ENCODE measurements around the gene FOXE1. TPM values are rescaled to one million over a fixed set of nuclear protein-coding genes. Genes with fewer than 3 reads are reported as not detected.

The FOXE1 gene
- total RNA-seq, 1 donor from 2014 or later, result 0.07 TPM

GRCh38 chr9:97864396-97864795 lies 11.4 kb downstream of the FOXE1 start:
- intact Hi-C loops (cut with micrococcal nuclease), result no loop called here

- intact Hi-C loops (cut with micrococcal nuclease), result no loop called here
Observed at GRCh38 chr9:97866300-97866699, 13.3 kb downstream of the FOXE1 start.

GRCh38 chr9:97866848-97867247 lies 13.8 kb downstream of the FOXE1 start:
- intact Hi-C loops (cut with micrococcal nuclease), result no loop called here

GRCh38 chr9:97868859-97869258 lies 15.8 kb downstream of the FOXE1 start:
- intact Hi-C loops (cut with micrococcal nuclease), result no loop called here

- intact Hi-C loops (cut with micrococcal nuclease), result no loop called here
Observed at GRCh38 chr9:97873425-97873824, 20.4 kb downstream of the FOXE1 start.

GRCh38 chr9:97873882-97874281 lies 20.9 kb downstream of the FOXE1 start:
- intact Hi-C loops (cut with micrococcal nuclease), result no loop called here

- intact Hi-C loops (cut with micrococcal nuclease), result no loop called here
Observed at GRCh38 chr9:97874624-97875023, 21.6 kb downstream of the FOXE1 start.

- intact Hi-C loops (cut with micrococcal nuclease), result no loop called here
Observed at GRCh38 chr9:97875111-97875510, 22.1 kb downstream of the FOXE1 start.

GRCh38 chr9:97876061-97876460 lies 23.0 kb downstream of the FOXE1 start:
- intact Hi-C loops (cut with micrococcal nuclease), result no loop called here

- intact Hi-C loops (cut with micrococcal nuclease), result no loop called here
Observed at GRCh38 chr9:97880336-97880735, 27.3 kb downstream of the FOXE1 start.

- intact Hi-C loops (cut with micrococcal nuclease), result loop anchor here (1.0 to 5.0 kb wide), 3 partner anchors 11 to 62 kb away; partner anchors contain the start of gene TRMO
Observed at GRCh38 chr9:97889941-97890887, 37.2 kb downstream of the FOXE1 start.

GRCh38 chr9:97891736-97892135 lies 38.7 kb downstream of the FOXE1 start:
- intact Hi-C loops (cut with micrococcal nuclease), result loop anchor here (5.0 kb wide), 1 partner anchor 61 kb away; no protein-coding TSS in a partner anchor

GRCh38 chr9:97892421-97892820 lies 39.4 kb downstream of the FOXE1 start:
- intact Hi-C loops (cut with micrococcal nuclease), result loop anchor here (5.0 kb wide), 1 partner anchor 60 kb away; no protein-coding TSS in a partner anchor

GRCh38 chr9:97895211-97895610 lies 42.2 kb downstream of the FOXE1 start:
- intact Hi-C loops (cut with micrococcal nuclease), result no loop called here

GRCh38 chr9:97895695-97896332 lies 42.8 kb downstream of the FOXE1 start:
- intact Hi-C loops (cut with micrococcal nuclease), result no loop called here

GRCh38 chr9:97900103-97900737 lies 47.2 kb downstream of the FOXE1 start:
- intact Hi-C loops (cut with micrococcal nuclease), result loop anchor here (5.0 kb wide), 2 partner anchors 203 to 357 kb away; partner anchors contain the start of genes TBC1D2 and XPA

GRCh38 chr9:97900738-97901565 lies 47.9 kb downstream of the FOXE1 start:
- intact Hi-C loops (cut with micrococcal nuclease), result loop anchor here (1.0 to 5.0 kb wide), 3 partner anchors 11 to 356 kb away; partner anchors contain the start of genes TBC1D2 and XPA

- intact Hi-C loops (cut with micrococcal nuclease), result loop anchor here (5.0 kb wide), 2 partner anchors 206 to 354 kb away; partner anchors contain the start of genes TBC1D2 and XPA
Observed at GRCh38 chr9:97903177-97903576, 50.2 kb downstream of the FOXE1 start.

- intact Hi-C loops (cut with micrococcal nuclease), result loop anchor here (1.0 to 5.0 kb wide), 5 partner anchors 14 to 353 kb away; partner anchors contain the start of genes TBC1D2, TRMO and XPA
Observed at GRCh38 chr9:97904725-97905124, 51.7 kb downstream of the FOXE1 start.

- intact Hi-C loops (cut with micrococcal nuclease), result loop anchor here (1.0 to 2.0 kb wide), 3 partner anchors 13 to 194 kb away; partner anchors contain the start of gene TRMO
Observed at GRCh38 chr9:97905228-97905627, 52.2 kb downstream of the FOXE1 start.

All from T-helper 2 cell treated with Interferon-gamma antibody and Interleukin-4, amounts not matched to agents 100 ng/mL and 5 ng/mL, for 36 hours (primary cell).